Measurements from ENCODE around the gene CDH4. TPM values are rescaled to one million over a fixed set of nuclear protein-coding genes. Genes with fewer than 3 reads are reported as not detected.

The CDH4 gene
- total and polyA plus RNA-seq, 2 donors (not counting 1 experiment from before 2014, with no cell fraction given), result not detected

GRCh38 chr20:61520893-61521460 is 268.9 kb downstream of the CDH4 start:
- no peaks in the 10 kb centered on the region for H3K4me1 ChIP-seq (ENCODE audit: control insufficient read depth in 2 of 2, insufficient read depth in 2 of 2, low read length in 2 of 2)
- H3K4me3 Mint-ChIP-seq, result no peak overlapping the region
- H3K4me3 ChIP-seq (ENCODE audit: control extremely low read depth in 1 of 5, extremely low read depth in 1 of 5, insufficient read depth in 1 of 5, low read depth in 2 of 5, low read length in 4 of 5), result no peak overlapping the region
- peaks cover 8% of the 10 kb centered on the region for H3K9me3 Mint-ChIP-seq (ENCODE audit: insufficient read depth)
- intact Hi-C loops (cut with micrococcal nuclease), result no loop called here
- H3K4me1 Mint-ChIP-seq, result no peaks in the 10 kb centered on the region
- peaks cover 0 to 48% (median 0%) of the 10 kb centered on the region in 3 donors for H3K9me3 ChIP-seq (ENCODE audit: control extremely low read depth in 1 of 3, control insufficient read depth in 2 of 3, insufficient read depth in 1 of 3, low read length in 2 of 3)
- no peaks in the 10 kb centered on the region for H3K36me3 ChIP-seq (replicated peaks in 1 of 2; ENCODE audit: control extremely low read depth in 1 of 2, control insufficient read depth in 1 of 2, extremely low read depth in 1 of 2, insufficient read depth in 2 of 2, low read length in 1 of 2)
- H3K27me3 ChIP-seq (replicated peaks in 1 of 4; ENCODE audit: control extremely low read depth in 1 of 4, control insufficient read depth in 3 of 4, insufficient read depth in 4 of 4, low read length in 3 of 4), result no peaks in the 10 kb centered on the region
- CTCF ChIA-PET, result no interaction called here
- no peaks in the 10 kb centered on the region for H3K79me2 ChIP-seq (ENCODE audit: control insufficient read depth, insufficient read depth, low read length)
- no peak overlapping the region for H3K27ac Mint-ChIP-seq
- no peak for DNase-seq
- POLR2A ChIA-PET, result no interaction called here
- no peaks in the 10 kb centered on the region for H4K20me1 ChIP-seq (ENCODE audit: control insufficient read depth, insufficient read depth, low read length, poor library complexity, severe bottlenecking)
- H2AFZ ChIP-seq (ENCODE audit: insufficient read depth, low read depth, low read length, poor library complexity, severe bottlenecking), result no peak overlapping the region
- no peak overlapping the region for H3K4me2 ChIP-seq (replicated peaks; ENCODE audit: low read depth, low read length, poor library complexity, severe bottlenecking)
- no peak for ATAC-seq (ENCODE audit: low read depth)
- no peaks in the 10 kb centered on the region for H3K27me3 Mint-ChIP-seq
- 64% methylated on average over 7 of the region's 14 CpGs for WGBS (ENCODE audit: insufficient coverage)
- H3K9ac ChIP-seq (ENCODE audit: low read length), result no peak overlapping the region
- no peak overlapping the region for H3K27ac ChIP-seq (ENCODE audit: low read length in 2 of 2)
- TF ChIP-seq EZH2 (IDR thresholded peaks at IDR 0.05; ENCODE audit: borderline replicate concordance, insufficient read depth, low read depth, low read length, poor library complexity, severe bottlenecking), result no peak
- TF ChIP-seq, protein P1, sequence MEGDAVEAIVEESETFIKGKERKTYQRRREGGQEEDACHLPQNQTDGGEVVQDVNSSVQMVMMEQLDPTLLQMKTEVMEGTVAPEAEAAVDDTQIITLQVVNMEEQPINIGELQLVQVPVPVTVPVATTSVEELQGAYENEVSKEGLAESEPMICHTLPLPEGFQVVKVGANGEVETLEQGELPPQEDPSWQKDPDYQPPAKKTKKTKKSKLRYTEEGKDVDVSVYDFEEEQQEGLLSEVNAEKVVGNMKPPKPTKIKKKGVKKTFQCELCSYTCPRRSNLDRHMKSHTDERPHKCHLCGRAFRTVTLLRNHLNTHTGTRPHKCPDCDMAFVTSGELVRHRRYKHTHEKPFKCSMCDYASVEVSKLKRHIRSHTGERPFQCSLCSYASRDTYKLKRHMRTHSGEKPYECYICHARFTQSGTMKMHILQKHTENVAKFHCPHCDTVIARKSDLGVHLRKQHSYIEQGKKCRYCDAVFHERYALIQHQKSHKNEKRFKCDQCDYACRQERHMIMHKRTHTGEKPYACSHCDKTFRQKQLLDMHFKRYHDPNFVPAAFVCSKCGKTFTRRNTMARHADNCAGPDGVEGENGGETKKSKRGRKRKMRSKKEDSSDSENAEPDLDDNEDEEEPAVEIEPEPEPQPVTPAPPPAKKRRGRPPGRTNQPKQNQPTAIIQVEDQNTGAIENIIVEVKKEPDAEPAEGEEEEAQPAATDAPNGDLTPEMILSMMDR (IDR thresholded peaks at IDR 0.05), result no peak

DNA sequence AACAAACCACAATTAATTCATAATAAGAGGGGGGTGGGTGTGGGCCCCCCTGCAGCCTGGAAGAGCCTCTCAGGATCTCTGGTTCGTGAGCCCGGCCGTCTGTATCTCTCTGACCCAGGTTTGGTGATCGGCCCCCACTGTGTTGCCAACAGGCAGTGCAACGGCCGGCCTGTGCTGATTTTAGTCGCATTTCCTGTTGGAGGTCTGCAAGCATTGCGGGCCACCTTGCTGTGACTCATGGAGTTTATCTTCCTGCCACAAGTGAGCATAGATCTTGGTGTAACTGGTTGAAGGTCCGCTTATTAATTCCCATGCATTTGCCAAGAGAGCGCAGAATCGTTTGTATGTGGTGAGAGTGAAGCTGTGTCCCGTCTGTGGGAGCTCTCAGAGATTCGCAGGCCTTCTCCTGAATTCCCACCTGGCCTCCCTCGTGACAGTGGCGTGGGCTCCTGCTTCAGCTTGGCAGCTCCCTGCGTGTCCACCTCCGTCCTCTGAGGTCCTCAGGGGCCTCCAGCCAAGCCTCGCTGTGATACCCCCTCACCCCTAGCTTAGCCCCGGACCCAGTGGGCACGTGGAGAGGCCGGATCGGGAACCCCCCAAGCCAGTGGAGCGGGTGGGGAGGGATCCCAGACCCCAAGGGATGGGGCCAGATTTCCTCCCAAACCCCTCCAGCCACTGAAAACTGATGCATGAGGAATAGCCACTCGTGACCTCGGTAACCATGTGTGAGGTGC is 269.8 kb downstream of the CDH4 start:
- H3K4me2 ChIP-seq (replicated peaks; ENCODE audit: low read depth, low read length, poor library complexity, severe bottlenecking), result no peak overlapping the region
- no peaks in the 10 kb centered on the region for H3K4me1 ChIP-seq (ENCODE audit: control insufficient read depth in 2 of 2, insufficient read depth in 2 of 2, low read length in 2 of 2)
- TF ChIP-seq, protein P1 (IDR thresholded peaks at IDR 0.05), result no peak
- no peak for TF ChIP-seq EZH2 (IDR thresholded peaks at IDR 0.05; ENCODE audit: borderline replicate concordance, insufficient read depth, low read depth, low read length, poor library complexity, severe bottlenecking)
- H3K36me3 ChIP-seq (replicated peaks in 1 of 2; ENCODE audit: control extremely low read depth in 1 of 2, control insufficient read depth in 1 of 2, extremely low read depth in 1 of 2, insufficient read depth in 2 of 2, low read length in 1 of 2), result no peaks in the 10 kb centered on the region
- H3K79me2 ChIP-seq (ENCODE audit: control insufficient read depth, insufficient read depth, low read length), result no peaks in the 10 kb centered on the region
- ATAC-seq (ENCODE audit: low read depth) (no peak), DNase-seq (no peak)
- WGBS (ENCODE audit: insufficient coverage), result 89% methylated on average over 23 of the region's 25 CpGs
- intact Hi-C loops (cut with micrococcal nuclease), result no loop called here
- no peaks in the 10 kb centered on the region for H4K20me1 ChIP-seq (ENCODE audit: control insufficient read depth, insufficient read depth, low read length, poor library complexity, severe bottlenecking)
- no peak overlapping the region for H3K4me3 ChIP-seq (ENCODE audit: control extremely low read depth in 1 of 5, extremely low read depth in 1 of 5, insufficient read depth in 1 of 5, low read depth in 2 of 5, low read length in 4 of 5)
- Mint-ChIP-seq H3K4me1 (no peaks in the 10 kb centered on the region), H3K27ac (no peak overlapping the region), H3K4me3 (no peak overlapping the region), H3K9me3 (ENCODE audit: insufficient read depth) (peaks cover 8% of the 10 kb centered on the region), H3K27me3 (no peaks in the 10 kb centered on the region)
- H3K27ac ChIP-seq (ENCODE audit: low read length in 2 of 2), result no peak overlapping the region
- H3K9ac ChIP-seq (ENCODE audit: low read length), result no peak overlapping the region
- no peaks in the 10 kb centered on the region for H3K27me3 ChIP-seq (replicated peaks in 1 of 4; ENCODE audit: control extremely low read depth in 1 of 4, control insufficient read depth in 3 of 4, insufficient read depth in 4 of 4, low read length in 3 of 4)
- CTCF ChIA-PET, result no interaction called here
- no peak overlapping the region for H2AFZ ChIP-seq (ENCODE audit: insufficient read depth, low read depth, low read length, poor library complexity, severe bottlenecking)
- H3K9me3 ChIP-seq (ENCODE audit: control extremely low read depth in 1 of 3, control insufficient read depth in 2 of 3, insufficient read depth in 1 of 3, low read length in 2 of 3), result peaks cover 0 to 44% (median 0%) of the 10 kb centered on the region in 3 donors
- POLR2A ChIA-PET, result no interaction called here

Data from B cell (primary cell).